Mucosa of descending colon (tissue), 3 donors: Measurements from ENCODE around the gene ATG4C. TPM values are rescaled to one million over a fixed set of nuclear protein-coding genes. Genes with fewer than 3 reads are reported as not detected.

Source experiments
- ATAC-seq: fragments of 200-7000 bp; cut with Tn5 transposase; one replicate; pipeline ENCODE4 v1.9.1; 2020; ENCODE audit warnings: mild to moderate bottlenecking, moderate library complexity
- DNase-seq, 3 donors: peaks; one replicate each; pipeline ENCODE4 v3.0.0-alpha.2; 2020
- H3K36me3 ChIP-seq: fragments of 200-600 bp; one replicate; pipeline ENCODE4 v1.8.0; 2021; ENCODE audit warnings: low read depth, mild to moderate bottlenecking
- H3K4me1 ChIP-seq: fragments of 200-600 bp; one replicate; pipeline ENCODE4 v1.8.0; 2021; ENCODE audit warnings: low read depth, mild to moderate bottlenecking
- H3K4me3 ChIP-seq: fragments of 200-600 bp; one replicate; pipeline ENCODE4 v1.8.0; 2021; ENCODE audit warnings: mild to moderate bottlenecking
- H3K9me3 ChIP-seq: fragments of 200-600 bp; one replicate; pipeline ENCODE4 v1.8.0; 2021; ENCODE audit warnings: mild to moderate bottlenecking
- CTCF ChIP-seq: fragments of 200-600 bp; IDR thresholded peaks from one replicate; pipeline ENCODE4 v1.8.0; 2022; ENCODE audit warnings: antibody characterized with exemption, mild to moderate bottlenecking
- intact Hi-C, 2 donors: fragments of 100-400 bp; cut with DNase I in 1 of 2; cut with micrococcal nuclease in 1 of 2; formaldehyde crosslinking; loops; one replicate each; pipeline versions ENCODE4 v1.11.0 to v1.11.1; 2022; cut with DNase I, micrococcal nuclease
- total RNA-seq, 3 donors: library from RNA; stranded (reverse); fragmentation: NEBNext Ultra II Directional in 2 of 3; extraction: Animal tissue kit (Norgen Biotek cat#: 25700) in 2 of 3; gene quantifications; one replicate each; pipeline versions ENCODE4 v1.2.1 to v1.2.4, GENCODE V29; 2021 to 2023
- donor health status: DM: no; HTN: no; CAD: no; lungs with moderate emphysema.
- donor health status: DM: no; HTN: no; CAD: no.
- donor health status: DM: no; HTN: yes; CAD: no.

ATG4C gene
- total RNA-seq, 3 donors from 2014 or later: 3.8 to 11.3 (median 7.4) TPM

- H3K9me3 ChIP-seq: no peaks in the 10 kb centered on the region
- DNase-seq: no peak
- no peak overlapping the region for H3K4me3 ChIP-seq
- intact Hi-C loops: no loop called here
- TF ChIP-seq CTCF: no peak
- no peak for ATAC-seq
- H3K4me1 ChIP-seq: no peaks in the 10 kb centered on the region
- no peaks in the 10 kb centered on the region for H3K36me3 ChIP-seq
Observed at GRCh38 chr1:62876535-62876934, 92.6 kb downstream of the ATG4C start.

GRCh38 chr1:62877579-62877978 is 93.6 kb downstream of the ATG4C start:
- Histone ChIP-seq H3K9me3 (no peaks in the 10 kb centered on the region), H3K4me3 (no peak overlapping the region), H3K36me3 (no peaks in the 10 kb centered on the region), H3K4me1 (no peaks in the 10 kb centered on the region)
- no peak for ATAC-seq
- intact Hi-C loops: no loop called here
- no peak for TF ChIP-seq CTCF
- no peak for DNase-seq

- Histone ChIP-seq H3K36me3 (no peaks in the 10 kb centered on the region), H3K4me3 (no peak overlapping the region), H3K4me1 (no peaks in the 10 kb centered on the region), H3K9me3 (no peaks in the 10 kb centered on the region)
- intact Hi-C loops: no loop called here
- DNase-seq (no peak), ATAC-seq (no peak)
- TF ChIP-seq CTCF: no peak
Observed at GRCh38 chr1:62879962-62880361, 96.0 kb downstream of the ATG4C start.

DNA sequence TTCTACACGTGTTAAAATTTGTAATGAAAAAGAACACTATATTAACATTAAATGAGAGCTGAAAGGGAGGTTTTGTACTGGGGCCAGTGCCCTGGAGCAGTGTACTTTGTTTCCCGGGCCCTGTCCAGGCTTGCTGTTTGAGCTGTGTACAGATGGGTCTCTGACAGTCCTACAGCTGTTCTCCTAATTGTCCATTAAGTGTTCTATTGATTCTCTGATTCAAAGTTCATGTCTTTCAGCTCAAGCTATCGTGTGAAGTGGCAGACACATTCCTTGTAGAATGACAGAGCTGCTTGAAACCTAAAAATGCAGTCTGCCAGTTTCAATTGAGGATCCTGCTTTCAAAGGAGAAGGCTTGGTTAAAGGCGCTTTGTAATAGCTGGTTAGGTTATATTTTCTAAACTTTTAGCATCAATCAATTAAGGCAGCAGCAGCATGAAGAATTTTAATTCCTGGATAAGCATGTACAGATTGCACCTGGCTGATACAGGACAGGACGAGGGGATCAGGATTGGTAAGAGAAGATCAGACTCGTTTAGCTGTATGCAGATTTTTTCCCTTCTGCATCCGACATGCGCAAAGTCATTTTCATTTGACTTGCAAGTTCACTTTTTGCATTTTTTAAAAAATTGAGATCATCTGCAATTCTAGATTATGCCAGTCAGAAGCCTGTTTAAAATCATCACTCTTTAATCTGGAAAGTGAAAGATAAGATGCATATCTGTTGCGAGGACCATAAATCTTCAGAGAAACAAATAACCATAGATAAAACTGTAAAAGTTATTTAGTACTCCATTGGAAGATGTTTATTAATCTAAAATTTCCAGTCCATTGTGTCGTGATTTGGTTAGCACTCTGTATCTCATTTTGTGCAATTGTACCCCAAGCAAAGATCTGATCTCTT is 98.5 kb downstream of the ATG4C start:
- intact Hi-C loops: no loop called here
- ATAC-seq (no peak), DNase-seq (no peak)
- no peaks in the 10 kb centered on the region for H3K4me1 ChIP-seq
- no peak overlapping the region for H3K4me3 ChIP-seq
- no peak for TF ChIP-seq CTCF
- H3K36me3 ChIP-seq: no peaks in the 10 kb centered on the region
- no peaks in the 10 kb centered on the region for H3K9me3 ChIP-seq

- DNase-seq: no peak
- no peak overlapping the region for H3K4me3 ChIP-seq
- H3K36me3 ChIP-seq: no peaks in the 10 kb centered on the region
- intact Hi-C loops: no loop called here
- no peak for ATAC-seq
- no peak for TF ChIP-seq CTCF
- no peaks in the 10 kb centered on the region for H3K9me3 ChIP-seq
- no peaks in the 10 kb centered on the region for H3K4me1 ChIP-seq
Observed at GRCh38 chr1:62884156-62884740, 100.3 kb downstream of the ATG4C start.
